ENCODE measurements around the gene ARHGAP24. TPM values are rescaled to one million over a fixed set of nuclear protein-coding genes. Genes with fewer than 3 reads are reported as not detected.

Gene ARHGAP24
- total RNA-seq, 1 donor from 2014 or later, result 11.1 TPM

DNA sequence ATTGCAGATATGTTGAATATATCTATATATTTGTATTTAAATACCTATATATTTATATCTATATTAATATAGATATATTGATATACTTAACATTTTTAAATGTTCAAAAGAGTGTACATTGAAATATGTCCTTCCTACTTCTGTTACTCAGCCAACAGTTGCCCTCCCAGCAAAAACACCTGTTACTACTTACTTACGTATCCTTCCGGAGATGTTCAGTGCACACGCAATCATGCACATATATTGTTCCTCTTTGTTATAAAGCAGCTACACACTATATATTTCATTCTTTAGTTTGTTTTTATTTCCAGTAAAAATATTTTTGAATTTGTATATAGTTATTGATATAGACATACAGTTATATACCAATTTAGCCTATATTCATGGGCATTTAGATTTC, 142.3 kb downstream of the ARHGAP24 start:
- FAIRE-seq, result no peak
- TF ChIP-seq, protein P1, sequence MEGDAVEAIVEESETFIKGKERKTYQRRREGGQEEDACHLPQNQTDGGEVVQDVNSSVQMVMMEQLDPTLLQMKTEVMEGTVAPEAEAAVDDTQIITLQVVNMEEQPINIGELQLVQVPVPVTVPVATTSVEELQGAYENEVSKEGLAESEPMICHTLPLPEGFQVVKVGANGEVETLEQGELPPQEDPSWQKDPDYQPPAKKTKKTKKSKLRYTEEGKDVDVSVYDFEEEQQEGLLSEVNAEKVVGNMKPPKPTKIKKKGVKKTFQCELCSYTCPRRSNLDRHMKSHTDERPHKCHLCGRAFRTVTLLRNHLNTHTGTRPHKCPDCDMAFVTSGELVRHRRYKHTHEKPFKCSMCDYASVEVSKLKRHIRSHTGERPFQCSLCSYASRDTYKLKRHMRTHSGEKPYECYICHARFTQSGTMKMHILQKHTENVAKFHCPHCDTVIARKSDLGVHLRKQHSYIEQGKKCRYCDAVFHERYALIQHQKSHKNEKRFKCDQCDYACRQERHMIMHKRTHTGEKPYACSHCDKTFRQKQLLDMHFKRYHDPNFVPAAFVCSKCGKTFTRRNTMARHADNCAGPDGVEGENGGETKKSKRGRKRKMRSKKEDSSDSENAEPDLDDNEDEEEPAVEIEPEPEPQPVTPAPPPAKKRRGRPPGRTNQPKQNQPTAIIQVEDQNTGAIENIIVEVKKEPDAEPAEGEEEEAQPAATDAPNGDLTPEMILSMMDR (IDR thresholded peaks at IDR 0.05; ENCODE audit: insufficient read depth, low read length, severe bottlenecking), result no peak
- DNase-seq (ENCODE audit: low read depth), result no peak

DNA sequence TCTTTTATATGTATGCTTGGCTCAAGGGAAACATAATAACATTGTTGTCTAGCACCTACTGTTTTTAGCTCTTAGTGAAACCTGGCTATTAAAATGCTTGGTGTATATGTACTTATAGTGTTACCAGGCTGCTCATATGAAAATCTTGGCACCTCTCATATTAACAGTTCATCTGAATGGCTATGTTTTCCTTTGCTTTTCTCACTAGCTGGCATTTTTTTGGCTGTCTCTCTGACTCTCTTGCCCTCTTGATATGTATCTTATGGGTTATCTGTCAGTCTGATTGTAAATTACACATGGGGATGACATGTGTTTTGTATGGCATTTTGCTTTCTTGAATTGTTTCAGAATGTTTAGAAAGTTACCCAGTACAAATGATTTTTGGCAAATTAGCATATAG, 158.0 kb downstream of the ARHGAP24 start:
- TF ChIP-seq, protein P1 (IDR thresholded peaks at IDR 0.05; ENCODE audit: insufficient read depth, low read length, severe bottlenecking), result no peak
- H3K27me3 ChIP-seq (ENCODE audit: control insufficient read depth, insufficient read depth, low read length), result no peaks in the 10 kb centered on the region
- FAIRE-seq, result no peak
- H3K4me3 ChIP-seq (ENCODE audit: low read depth, low read length), result no peak overlapping the region
- no peak for DNase-seq (ENCODE audit: low read depth)
- H3K36me3 ChIP-seq (ENCODE audit: control insufficient read depth, insufficient read depth, low read length), result no peaks in the 10 kb centered on the region

More for the DNA sequence above, 142.3 kb downstream of the ARHGAP24 start:
- Histone ChIP-seq H3K4me3 (ENCODE audit: low read depth, low read length) (no peak overlapping the region), H3K27me3 (ENCODE audit: control insufficient read depth, insufficient read depth, low read length) (no peaks in the 10 kb centered on the region), H3K36me3 (ENCODE audit: control insufficient read depth, insufficient read depth, low read length) (no peaks in the 10 kb centered on the region)

DNA sequence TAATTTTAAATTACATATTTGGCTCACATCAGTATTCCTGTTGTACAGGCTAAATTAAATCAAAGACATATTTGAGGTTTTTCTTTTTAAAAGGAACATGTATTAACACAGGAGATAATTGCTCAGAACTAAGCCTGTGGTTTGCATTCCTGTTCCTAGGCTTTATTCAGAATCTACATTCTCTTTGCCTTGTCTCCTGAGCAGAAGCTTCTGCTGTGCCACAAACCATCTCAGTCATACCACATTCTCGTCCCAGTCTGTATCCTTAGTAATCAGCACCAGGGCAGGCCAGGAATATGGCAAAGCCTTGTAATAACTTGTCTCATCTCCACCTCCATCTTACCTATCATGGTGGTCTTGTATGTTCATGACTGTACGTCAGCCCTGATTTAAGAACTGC, 162.8 kb downstream of the ARHGAP24 start:
- Histone ChIP-seq H3K36me3 (ENCODE audit: control insufficient read depth, insufficient read depth, low read length) (no peaks in the 10 kb centered on the region), H3K4me3 (ENCODE audit: low read depth, low read length) (no peak overlapping the region), H3K27me3 (ENCODE audit: control insufficient read depth, insufficient read depth, low read length) (no peaks in the 10 kb centered on the region)
- DNase-seq (ENCODE audit: low read depth), result no peak
- FAIRE-seq, result no peak
- TF ChIP-seq, protein P1 (IDR thresholded peaks at IDR 0.05; ENCODE audit: insufficient read depth, low read length, severe bottlenecking), result no peak

DNA sequence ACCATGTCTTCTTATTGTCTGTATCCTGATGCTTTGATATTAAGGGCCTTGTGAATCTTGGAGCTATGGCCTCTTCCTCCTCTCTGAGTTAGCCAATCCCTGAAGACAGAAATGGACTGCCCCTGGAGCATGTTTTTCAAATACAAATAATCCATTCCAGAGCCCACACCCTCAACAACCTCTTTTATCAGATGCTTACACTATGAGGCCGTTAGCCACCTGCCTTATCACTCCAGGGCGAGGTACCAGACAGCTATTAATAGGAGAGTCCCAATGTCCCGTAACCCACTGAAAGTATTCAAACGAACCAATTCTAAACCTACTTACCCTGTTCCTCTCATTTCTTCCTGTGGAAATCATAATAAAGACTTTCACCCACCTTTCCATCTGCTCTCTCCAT, 165.0 kb downstream of the ARHGAP24 start:
- no peak for FAIRE-seq
- DNase-seq (ENCODE audit: low read depth), result no peak
- TF ChIP-seq, protein P1 (IDR thresholded peaks at IDR 0.05; ENCODE audit: insufficient read depth, low read length, severe bottlenecking), result no peak
- Histone ChIP-seq H3K36me3 (ENCODE audit: control insufficient read depth, insufficient read depth, low read length) (no peaks in the 10 kb centered on the region), H3K27me3 (ENCODE audit: control insufficient read depth, insufficient read depth, low read length) (no peaks in the 10 kb centered on the region), H3K4me3 (ENCODE audit: low read depth, low read length) (no peak overlapping the region)

DNA sequence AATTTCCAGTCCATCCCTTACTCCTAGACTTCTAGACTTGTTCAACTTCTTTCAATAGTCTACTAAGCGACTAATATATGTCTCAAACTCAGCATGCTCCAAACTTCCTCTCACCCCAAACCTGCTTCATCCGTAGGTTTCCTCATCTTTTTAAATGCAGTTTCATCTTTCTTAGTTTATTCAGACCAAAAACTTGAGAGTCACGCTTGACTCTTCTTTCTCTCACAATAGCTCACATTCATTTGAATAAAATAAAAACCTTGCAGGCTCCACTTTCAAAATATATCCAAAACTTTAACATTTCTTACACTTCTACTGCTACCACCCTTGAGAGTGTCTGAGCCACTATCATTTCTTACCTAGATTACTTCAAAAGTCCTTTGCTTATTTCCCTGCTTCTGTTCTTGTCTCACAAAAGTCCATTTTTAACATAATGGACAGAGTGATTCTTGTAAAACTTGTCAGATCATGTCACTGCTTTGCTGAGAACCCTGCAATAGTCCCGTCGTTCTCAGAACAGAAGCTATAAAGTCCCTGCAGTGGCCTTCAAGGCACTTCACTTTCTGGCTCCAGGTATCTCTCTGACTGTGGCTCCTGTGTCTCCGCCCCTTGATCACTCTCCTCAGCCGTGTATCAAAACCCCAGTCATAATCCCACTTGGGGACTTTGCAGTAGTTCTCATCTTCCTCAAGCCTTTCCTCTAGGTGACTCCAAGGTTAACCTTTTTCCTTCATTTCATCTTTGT, 167.6 kb downstream of the ARHGAP24 start:
- Histone ChIP-seq H3K4me3 (ENCODE audit: low read depth, low read length) (no peak overlapping the region), H3K27me3 (ENCODE audit: control insufficient read depth, insufficient read depth, low read length) (no peaks in the 10 kb centered on the region), H3K36me3 (ENCODE audit: control insufficient read depth, insufficient read depth, low read length) (no peaks in the 10 kb centered on the region)
- FAIRE-seq (no peak), DNase-seq (ENCODE audit: low read depth) (no peak)
- TF ChIP-seq, protein P1 (IDR thresholded peaks at IDR 0.05; ENCODE audit: insufficient read depth, low read length, severe bottlenecking), result no peak

DNA sequence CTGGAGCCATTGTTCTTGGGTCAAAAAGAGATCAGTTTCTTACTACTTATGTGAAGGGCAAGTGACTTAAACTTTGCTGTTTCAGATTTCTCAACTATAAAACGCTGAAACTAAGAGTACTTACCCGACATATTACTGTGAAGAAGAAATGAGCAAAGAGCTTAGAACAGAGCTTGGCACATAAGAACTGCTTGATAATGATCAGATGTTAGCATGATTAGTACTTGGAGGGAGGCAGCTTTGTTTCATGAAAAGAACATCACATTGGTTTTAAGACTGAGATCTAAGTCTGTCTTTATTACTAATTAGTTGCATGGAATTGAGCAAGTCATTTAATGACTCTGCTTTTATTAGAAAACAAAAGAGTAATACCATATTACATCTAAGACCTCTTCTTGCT, 169.1 kb downstream of the ARHGAP24 start:
- FAIRE-seq (no peak), DNase-seq (ENCODE audit: low read depth) (no peak)
- Histone ChIP-seq H3K27me3 (ENCODE audit: control insufficient read depth, insufficient read depth, low read length) (no peaks in the 10 kb centered on the region), H3K4me3 (ENCODE audit: low read depth, low read length) (no peak overlapping the region), H3K36me3 (ENCODE audit: control insufficient read depth, insufficient read depth, low read length) (no peaks in the 10 kb centered on the region)
- TF ChIP-seq, protein P1 (IDR thresholded peaks at IDR 0.05; ENCODE audit: insufficient read depth, low read length, severe bottlenecking), result no peak

Measured in bronchial epithelial cell (primary cell).